M059J (cell line): ENCODE data around the gene KLHDC1. TPM values are rescaled to one million over a fixed set of nuclear protein-coding genes. Genes with fewer than 3 reads are reported as not detected.
"Not testable (repeated sequence)": the region's sequence is repeated elsewhere in the genome, so short reads cannot be mapped to it uniquely, and the experiment has no call there.

Source experiments
- DNase-seq: peaks from one replicate; pipeline ENCODE4 v3.0.0-alpha.2; 2012; ENCODE audit warnings: low read depth
- total RNA-seq: library from RNA; depleted of rRNA; stranded (reverse); fragments of >200 nt; shearing (Covaris generic); gene quantifications from 2 replicates; pipeline ENCODE4 v1.2.3, GENCODE V29; 2014; rRNA removed

The KLHDC1 gene, protein sequence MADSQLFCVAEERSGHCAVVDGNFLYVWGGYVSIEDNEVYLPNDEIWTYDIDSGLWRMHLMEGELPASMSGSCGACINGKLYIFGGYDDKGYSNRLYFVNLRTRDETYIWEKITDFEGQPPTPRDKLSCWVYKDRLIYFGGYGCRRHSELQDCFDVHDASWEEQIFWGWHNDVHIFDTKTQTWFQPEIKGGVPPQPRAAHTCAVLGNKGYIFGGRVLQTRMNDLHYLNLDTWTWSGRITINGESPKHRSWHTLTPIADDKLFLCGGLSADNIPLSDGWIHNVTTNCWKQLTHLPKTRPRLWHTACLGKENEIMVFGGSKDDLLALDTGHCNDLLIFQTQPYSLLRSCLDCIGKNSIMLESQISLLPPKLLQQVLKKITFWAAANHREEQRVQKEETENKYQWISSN
- 0.20 and 0.62 TPM in 2 replicates for total RNA-seq

GRCh38 chr14:49692811-49693734 is at the start of gene KLHDC1:
KLHDC1 (plus strand) TSS chr14:49693120; CDS start chr14:49693195, 75 bp downstream.
- peak; percentile 71 for DNase-seq

- DNase-seq: no peak
Observed at GRCh38 chr14:49653508-49653907, 39.4 kb upstream of the KLHDC1 start.

DNA sequence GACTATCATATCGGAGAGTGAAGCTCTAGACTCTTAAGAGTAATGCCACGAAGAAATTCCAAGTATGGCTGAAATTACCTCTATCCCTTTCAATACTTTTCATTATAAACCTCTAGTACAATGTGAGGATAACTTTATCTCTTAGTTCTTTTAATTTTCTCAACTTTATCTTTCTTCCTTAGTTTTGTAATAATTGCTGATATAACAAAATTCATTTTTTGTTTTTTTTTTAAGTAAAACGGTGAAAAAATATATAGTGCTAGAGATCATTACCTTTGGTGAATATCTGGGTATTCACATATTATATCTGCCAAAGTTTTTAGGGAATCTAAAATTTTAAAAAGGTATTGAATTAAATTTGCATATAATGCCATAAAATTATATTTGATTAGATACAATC is 38.4 kb upstream of the KLHDC1 start:
- no peak for DNase-seq

GRCh38 chr14:49657500-49657899 is 35.4 kb upstream of the KLHDC1 start:
- DNase-seq: peak; percentile 28

DNA sequence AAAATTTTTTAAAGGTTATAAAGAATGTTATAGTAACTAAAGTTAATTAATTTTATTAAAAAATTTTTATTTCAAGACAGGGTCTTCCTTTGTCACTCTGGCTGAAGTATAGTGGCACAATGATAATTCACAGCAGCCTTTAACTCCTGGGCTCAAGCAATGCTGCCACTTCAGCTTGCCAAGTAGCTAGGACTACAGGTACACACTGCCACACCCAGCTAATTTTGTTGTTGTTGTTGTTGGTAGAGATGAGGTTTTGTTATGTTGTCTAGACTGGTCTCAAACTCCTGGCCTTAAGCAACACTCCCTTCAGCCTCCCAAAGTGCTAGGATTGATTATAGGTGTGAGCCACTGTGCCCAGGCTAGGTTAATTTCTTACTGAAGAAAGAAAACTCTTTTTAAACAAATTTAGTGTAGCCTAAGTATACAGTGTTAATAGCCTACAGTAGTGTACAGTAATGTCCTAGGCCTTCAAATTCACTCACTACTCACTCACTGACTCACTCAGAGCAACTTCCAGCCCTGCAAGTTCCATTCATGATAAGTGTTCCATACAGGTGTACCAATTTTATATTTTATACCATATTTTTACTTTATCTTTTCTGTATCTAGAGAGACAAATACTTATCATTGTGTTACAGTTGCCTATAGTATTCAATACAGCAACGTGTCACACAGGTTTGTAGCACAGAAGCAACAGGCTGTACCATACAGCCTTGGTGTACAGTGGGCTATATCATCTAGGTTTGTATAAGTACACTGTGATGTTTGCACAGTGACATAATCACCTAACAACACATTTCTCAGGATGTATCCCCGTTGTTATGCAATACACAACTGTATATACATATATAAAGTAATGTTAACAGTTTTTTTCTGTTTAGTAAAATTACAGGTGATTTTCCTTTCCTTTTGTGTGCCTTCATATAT is 33.1 kb upstream of the KLHDC1 start:
- no peak for DNase-seq

DNA sequence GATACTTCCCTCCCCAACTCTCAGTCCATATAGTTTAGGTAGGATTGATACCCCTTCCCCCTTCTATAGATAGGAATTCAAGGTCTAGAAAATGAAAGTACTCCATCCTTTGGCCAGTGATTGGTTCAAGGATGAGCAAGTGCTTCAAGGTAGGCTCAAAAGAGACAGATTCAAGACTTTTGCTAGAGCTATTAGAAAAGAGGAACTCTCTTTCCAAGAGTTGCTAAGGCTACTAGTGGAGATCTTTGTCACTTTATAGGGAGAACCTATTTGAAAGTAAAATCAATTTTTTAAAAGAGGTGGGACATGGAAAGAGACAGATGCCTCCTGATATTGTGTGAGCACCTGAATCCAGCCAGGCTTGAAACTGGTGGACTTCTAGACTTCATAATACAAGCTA is 22.4 kb upstream of the KLHDC1 start:
- no peak for DNase-seq

GRCh38 chr14:49673586-49673985 is 19.3 kb upstream of the KLHDC1 start:
- no peak for DNase-seq

DNA sequence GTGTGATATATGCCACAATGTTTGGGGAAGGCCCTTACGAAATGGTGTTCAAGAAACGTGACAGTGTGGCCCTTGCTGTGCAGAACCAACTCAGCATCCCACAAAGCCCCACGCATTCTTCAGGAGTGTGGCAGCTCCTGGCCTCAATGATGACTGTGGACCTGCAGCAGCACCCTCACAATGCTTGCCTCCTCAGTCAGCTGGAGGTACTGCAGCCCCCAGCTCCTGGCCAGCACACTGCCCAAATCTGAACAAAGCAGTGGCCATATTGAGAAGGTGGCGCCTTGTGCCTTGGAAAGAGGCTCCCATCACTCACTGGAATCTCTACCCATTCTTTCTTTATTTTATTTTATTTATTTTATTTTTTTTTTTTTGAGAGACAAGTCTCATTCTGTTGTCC is 15.3 kb upstream of the KLHDC1 start:
- DNase-seq: no peak

- DNase-seq: peak; percentile 60
Observed at GRCh38 chr14:49679271-49679670, 13.6 kb upstream of the KLHDC1 start.

DNA sequence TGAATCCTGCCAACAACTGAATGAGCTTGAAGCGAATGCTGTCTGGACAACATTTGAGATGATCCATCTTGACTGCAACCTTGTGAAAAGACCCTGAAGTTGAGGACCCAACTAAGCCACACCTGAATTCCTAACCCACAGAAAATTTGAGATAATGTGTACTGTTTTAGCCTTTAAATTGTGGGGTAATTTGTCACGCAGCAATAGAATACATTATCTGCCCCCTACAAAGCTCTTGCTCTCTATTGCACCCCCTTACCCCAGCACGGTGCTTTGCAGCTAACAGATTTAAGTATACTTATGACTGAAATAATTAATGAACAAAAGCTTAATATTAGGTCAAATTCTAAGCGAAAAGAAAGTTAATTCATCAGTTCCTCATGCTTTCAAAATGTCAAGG is 6.5 kb upstream of the KLHDC1 start:
- DNase-seq: no peak

DNA sequence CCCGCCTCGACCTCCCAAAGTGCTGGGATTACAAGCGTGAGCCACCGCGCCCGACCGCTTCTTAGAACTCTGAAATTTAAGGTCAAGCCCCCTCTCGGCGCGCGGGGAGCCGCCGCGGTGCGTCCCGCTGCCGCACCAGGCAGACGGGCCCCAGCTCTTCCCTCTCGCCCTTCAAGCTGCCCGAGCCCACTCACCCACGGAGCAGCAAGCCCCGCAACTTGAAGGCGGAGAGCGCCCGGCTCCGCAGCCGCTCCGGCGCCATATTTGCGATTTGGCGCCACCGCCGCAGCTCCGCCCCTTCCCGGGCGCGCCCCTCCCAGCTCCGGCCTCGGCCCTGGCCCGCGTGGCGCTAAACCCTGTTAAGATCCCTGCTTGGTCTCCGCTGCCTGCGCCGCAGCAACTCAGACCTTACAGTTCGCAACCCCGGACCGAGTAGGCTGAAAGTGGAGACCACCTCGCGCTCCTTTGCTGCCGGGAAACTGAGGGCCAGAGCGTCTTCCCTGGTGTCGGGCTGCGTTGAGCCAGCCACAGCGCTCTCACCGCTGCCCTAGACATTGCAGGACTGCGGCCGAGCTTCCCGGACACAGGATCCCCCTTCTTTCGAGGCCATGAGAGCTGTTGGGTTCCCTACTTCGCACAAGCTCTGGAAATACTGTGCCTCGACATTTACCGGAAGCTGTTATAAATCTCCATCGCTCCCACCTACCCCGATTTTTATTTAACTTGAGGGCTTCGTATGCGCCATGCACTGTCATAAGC is 4.8 kb upstream of the KLHDC1 start, which contains the start of gene POLE2:
TSS of gene POLE2 (minus strand) at position 273 of the 759 bp plus-strand sequence. CDS start at position 262, 11 bp downstream.
- DNase-seq: peak; percentile 58

DNA sequence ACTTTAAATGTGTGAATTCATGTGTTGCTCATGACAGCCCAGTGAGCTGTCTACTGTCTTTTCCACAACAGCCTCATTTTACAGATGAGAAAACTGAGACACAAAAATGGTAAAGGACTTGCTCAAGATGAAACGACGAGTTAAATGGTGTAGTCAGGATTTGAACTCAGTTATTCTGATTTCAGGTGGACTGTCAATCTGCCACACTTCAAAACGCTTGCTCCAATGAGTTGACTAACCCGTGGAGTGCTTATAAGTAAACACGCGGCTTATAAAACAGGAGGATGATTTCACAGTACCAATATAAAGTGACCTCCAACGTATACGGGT is 4.3 kb upstream of the KLHDC1 start:
- no peak for DNase-seq

- DNase-seq: no peak
Observed at GRCh38 chr14:49691031-49691430, 1.9 kb upstream of the KLHDC1 start.

DNA sequence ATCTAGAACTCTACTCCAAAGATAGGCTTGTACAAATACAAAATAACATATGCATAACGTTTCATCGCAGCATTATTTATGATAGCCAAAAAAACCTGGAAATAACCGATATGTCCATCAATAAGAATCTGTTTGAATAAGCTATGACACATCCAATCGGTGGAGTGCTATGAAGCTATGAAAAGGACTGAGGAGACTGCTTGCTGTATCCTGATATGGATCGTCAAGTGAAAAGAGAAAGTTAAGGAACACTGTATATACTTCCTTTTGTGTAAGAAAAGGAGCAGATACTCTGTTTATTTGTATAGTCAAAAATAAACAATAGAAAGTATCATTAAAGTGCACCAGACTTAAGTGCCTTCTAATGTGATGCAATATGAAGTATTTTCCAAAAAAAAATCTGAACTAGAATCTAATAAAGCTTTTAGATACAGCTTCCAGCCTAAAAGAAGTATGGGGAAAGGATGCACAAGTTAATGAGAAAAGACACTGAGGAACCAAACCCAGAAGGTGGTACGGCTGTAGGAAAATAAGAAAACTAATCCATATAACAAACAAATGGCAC is 645 bp upstream of the KLHDC1 start:
- DNase-seq: no peak

DNA sequence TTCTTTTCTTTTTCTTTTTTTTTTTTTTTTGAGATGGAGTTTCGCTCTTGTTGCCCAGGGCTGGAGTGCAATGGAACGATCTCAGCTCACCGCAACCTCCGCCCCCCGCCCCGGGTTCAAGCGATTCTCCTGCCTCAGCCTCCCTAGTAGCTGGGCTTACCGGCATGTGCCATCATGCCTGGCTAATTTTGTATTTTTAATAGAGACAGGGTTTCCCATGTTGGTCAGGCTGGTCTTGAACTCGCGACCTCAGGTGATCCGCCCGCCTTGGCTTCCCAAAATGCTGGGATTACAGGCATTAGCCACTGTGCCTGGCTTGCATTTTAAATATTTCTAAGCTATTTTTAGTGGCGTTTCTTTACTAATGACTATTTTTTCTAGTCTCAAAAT is 810 bp downstream of the KLHDC1 start:
- not testable (repeated sequence) for DNase-seq

- DNase-seq: peak; percentile 50
Observed at GRCh38 chr14:49702725-49703124, 9.8 kb downstream of the KLHDC1 start.

- DNase-seq: no peak
Observed at GRCh38 chr14:49703965-49704364, 11.0 kb downstream of the KLHDC1 start.

GRCh38 chr14:49704471-49704870 is 11.6 kb downstream of the KLHDC1 start:
- not testable (repeated sequence) for DNase-seq

GRCh38 chr14:49710993-49711392 is 18.1 kb downstream of the KLHDC1 start:
- DNase-seq: not testable (repeated sequence)

- DNase-seq: no peak
Observed at GRCh38 chr14:49720744-49721143, 27.8 kb downstream of the KLHDC1 start.
